GM21825 (cell line): Measurements from ENCODE around the gene CMC2.
A peak's percentile ranks its signal among the peaks of the same experiment; 100 is the strongest.

Source experiments
- ATAC-seq: cut with Tn5 transposase; IDR thresholded peaks from one replicate; pipeline ENCODE4 v1.9.1; 2021; ENCODE audit warnings: mild to moderate bottlenecking, moderate library complexity; ENCODE audit not compliant: unreplicated experiment

CMC2 gene

GRCh38 chr16:81006813-81007695 is at the start of gene CMC2, which contains the start of gene CENPN:
CMC2 (minus strand) TSS chr16:81006885; CDS start chr16:80997394, 9,491 bp downstream.
CENPN (plus strand) TSS chr16:81007214; CDS start chr16:81011940, 4,726 bp downstream.
- ATAC-seq: peak; percentile 81

DNA sequence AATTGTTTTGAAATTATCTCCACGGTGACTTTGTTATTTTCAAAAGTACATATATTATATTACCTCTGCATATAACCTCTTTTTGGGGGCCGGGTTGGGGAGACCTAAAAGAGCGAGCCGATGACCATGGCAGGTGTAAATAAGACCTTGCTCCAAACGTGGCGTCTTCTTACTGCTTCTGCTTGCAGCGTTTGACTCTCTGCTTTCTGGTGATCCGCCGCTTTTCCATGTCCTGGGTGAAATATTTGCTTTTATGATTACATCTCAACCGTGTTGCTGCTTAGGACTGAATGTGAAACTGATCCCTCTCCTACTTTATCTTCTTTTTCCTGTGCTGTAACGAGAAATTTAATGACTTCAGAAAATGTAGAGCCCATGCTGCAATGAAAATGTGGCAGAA is 47.1 kb upstream of the CMC2 start:
- no peak for ATAC-seq

DNA sequence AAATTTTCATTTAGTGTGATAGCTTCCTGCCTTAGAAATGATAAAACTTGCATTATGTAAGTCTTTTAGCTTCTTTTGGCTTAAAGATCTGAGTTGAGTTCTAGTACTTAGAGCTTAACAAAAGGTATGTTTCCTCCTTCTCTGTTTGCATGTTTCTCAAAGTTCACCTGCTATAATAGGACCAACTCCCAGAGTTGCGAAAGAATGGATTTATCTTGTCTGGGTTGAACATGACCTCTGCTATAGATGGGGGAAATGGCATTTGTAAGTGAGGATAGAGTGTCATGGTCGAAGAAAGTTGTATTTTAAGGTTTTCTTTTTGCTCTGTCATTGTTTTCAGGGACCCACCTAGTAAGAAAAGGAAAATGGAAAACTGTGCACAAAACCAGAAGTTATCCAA is 36.1 kb upstream of the CMC2 start:
- ATAC-seq: no peak

- ATAC-seq: no peak
These were observed 35.0 kb upstream of the CMC2 start for GRCh38 chr16:81041696-81042095.

GRCh38 chr16:81040842-81041241 is 34.2 kb upstream of the CMC2 start:
- ATAC-seq: no peak

GRCh38 chr16:81040131-81040530 is 33.4 kb upstream of the CMC2 start:
- no peak for ATAC-seq

DNA sequence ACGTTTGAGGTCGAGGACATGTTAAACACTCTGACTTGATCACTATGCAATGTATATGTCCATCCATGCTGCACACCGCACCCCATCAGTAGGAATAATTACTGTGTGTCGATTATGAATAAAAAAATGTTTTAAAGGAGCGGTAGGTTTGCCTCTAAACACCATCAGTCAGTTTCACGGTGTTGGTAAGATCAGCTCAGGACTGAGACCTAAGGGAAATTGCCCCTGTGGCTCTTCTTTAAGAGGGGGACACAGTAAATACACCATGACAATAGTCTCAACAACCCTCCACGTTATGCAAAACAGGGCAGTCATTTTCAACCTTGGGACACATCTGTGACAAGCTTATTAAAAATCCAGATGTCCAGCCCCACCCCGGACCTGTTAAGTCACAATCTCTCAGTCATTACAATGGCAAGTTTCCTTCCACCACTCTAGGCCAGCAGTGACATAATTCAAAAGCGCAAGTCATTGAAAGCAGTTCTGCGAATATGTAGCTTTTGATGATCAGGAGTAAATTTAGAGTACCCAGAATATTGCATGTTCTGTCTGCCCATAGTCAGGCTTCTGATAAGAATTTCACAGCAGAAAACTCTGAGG is 30.2 kb upstream of the CMC2 start:
- no peak for ATAC-seq

GRCh38 chr16:81035975-81036750 is 29.5 kb upstream of the CMC2 start:
- peak; percentile 57 for ATAC-seq

DNA sequence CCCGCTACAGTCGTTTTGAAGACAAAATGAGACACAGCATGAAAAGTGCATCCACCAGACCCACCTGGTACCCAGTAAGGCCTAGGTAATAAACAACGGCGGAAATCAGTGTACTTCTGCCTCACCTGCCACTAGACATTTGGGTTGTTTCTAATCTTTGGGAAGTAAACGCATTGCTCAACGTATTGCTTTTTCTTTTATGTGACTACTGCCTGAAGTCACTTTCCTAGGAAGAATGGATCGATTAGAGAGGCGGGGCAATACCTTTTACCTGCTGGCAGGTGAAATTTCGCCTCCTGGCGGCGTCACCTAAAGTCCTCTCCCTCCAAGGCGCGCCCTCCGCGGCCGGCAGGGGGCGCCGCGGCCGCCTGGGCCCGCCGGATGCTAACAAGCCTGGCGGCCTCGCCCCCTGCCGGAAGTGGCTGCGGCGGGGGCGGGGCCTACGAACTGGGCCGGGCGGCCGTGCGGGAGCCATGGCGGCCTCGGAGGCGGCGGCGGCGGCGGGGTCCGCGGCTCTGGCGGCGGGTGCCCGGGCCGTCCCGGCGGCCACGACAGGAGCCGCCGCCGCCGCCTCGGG is 28.8 kb upstream of the CMC2 start, which contains the start of gene ATMIN:
ATMIN (plus strand) TSS at position 445 of the 577 bp plus-strand sequence; CDS start at position 474, 29 bp downstream.
- peak; percentile 93 for ATAC-seq

DNA sequence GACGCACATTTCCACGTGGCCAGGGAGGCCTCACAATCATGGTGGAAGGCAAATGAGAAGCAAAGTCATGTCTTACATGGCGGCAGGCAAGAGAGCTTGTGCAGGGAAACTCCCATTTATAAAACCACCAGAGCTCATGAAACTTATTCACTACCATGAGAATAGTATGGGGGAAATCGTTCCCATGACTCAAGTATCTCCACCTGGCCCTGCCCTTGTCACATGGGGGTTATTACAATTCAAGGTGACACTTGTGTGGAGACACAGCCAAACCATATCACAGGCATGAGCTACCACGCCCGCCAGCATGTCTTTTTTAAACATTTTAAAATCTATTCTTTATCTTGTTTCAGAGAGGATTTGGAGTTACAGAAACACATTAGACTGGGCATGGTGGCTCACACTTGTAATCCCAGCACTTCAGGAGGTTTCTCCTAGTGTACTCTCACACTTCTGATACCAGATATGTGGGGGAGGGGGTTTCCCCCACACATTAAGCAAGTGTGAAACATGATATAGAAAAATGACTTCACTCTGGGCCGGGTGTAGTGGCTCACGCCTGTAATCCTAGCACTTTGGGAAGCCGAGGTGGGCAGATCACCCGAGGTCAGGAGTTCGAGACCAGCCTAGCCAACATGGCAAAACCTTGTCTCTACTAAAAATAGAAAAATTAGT is 23.4 kb upstream of the CMC2 start:
- ATAC-seq: no peak

GRCh38 chr16:81026429-81026828 is 19.7 kb upstream of the CMC2 start:
- no peak for ATAC-seq

DNA sequence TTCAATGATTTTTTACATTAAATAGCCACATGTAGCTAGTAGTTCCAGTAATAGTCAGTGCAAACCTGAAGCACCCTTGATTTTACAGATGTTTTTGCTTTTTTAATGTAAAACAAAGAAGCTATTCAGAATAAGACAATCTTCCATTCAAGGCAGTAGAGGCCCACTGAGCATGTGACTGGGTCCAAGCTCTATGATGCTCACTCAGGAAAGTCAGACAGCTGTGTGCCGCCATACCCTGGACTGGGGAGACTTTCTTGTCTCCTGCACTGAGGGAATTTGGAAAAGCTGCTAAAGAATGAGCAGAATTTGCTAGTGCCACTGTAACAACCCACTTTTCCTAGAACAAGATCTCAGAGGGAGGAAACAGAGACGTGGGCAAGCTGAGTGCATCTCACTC is 11.8 kb upstream of the CMC2 start:
- ATAC-seq: no peak

- no peak for ATAC-seq
These were observed 8.0 kb upstream of the CMC2 start for GRCh38 chr16:81014672-81015071.

- ATAC-seq: no peak
These were observed 6.3 kb upstream of the CMC2 start for GRCh38 chr16:81012974-81013373.

- no peak for ATAC-seq
These were observed 1.8 kb upstream of the CMC2 start for GRCh38 chr16:81008505-81008789.

DNA sequence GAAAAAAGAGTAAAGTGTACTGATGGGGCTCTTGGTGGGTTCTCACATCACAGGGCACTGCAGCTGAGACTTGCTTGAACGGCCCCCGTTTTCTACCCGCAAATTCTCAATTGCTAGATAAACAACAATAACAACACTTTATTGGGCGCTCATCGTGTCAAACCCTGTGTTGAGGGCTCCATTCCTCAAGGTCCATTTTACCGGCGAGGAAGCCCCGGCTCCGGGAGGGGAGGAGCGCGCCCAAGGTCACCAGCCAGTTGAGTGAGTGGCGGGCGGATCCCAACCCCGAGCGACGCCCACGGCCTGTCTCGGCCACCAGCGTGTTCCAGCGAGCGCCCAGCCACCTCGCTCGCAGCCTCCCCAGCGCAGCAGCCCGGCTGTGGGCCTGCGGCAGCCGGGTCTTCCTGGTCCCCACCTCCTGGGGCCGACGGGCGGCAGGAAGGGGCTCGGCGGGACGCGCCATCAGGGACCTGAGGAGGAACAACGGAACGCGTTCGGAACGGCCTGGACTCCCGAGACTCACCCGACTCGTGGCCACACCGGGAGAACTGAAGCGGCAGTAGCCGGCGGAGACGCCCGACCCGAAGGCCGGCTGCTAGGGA is 373 bp downstream of the CMC2 start:
- ATAC-seq: peak; percentile 32

- no peak for ATAC-seq
These were observed 999 bp downstream of the CMC2 start for GRCh38 chr16:81005610-81006161.

- ATAC-seq: no peak
These were observed 1.9 kb downstream of the CMC2 start for GRCh38 chr16:81004646-81005353.
